Calu3 (cell line): Measurements from ENCODE around the gene TRABD2B. TPM values are rescaled to one million over a fixed set of nuclear protein-coding genes. Genes with fewer than 3 reads are reported as not detected.

Experiments used
- BruUV-seq: library from RNA; stranded (reverse); fragments of 400-500 nt; replicated peaks from 2 replicates; lab custom pipeline; 2021; lab: Mats Ljungman, UMichigan
- CTCF ChIA-PET: fragments of 300-600 bp; sonication (Branson Sonifier 250); formaldehyde crosslinking; loops from one replicate; lab custom pipeline; 2022; ENCODE audit warnings: antibody characterized with exemption; lab: Charles Lee
- DNase-seq: peaks from one replicate; pipeline ENCODE4 v3.0.0; 2022
- H3K27ac Mint-ChIP-seq: one replicate; pipeline ENCODE4 v1.8.0; 2022; ENCODE audit warnings: mixed read lengths; ENCODE audit not compliant: unreplicated experiment
- H3K27me3 Mint-ChIP-seq: one replicate; pipeline ENCODE4 v1.8.0; 2022; ENCODE audit warnings: mixed read lengths; ENCODE audit not compliant: unreplicated experiment
- H3K36me3 Mint-ChIP-seq: one replicate; pipeline ENCODE4 v1.8.0; 2022; ENCODE audit warnings: mild to moderate bottlenecking, moderate library complexity, mixed read lengths; ENCODE audit not compliant: insufficient read depth, unreplicated experiment
- H3K4me1 Mint-ChIP-seq: one replicate; pipeline ENCODE4 v1.8.0; 2022; ENCODE audit warnings: mild to moderate bottlenecking, low read depth, mixed read lengths; ENCODE audit not compliant: unreplicated experiment
- H3K4me3 Mint-ChIP-seq: one replicate; pipeline ENCODE4 v1.8.0; 2022; ENCODE audit warnings: mild to moderate bottlenecking, low read depth, moderate library complexity, mixed read lengths; ENCODE audit not compliant: unreplicated experiment
- H3K9me3 Mint-ChIP-seq: one replicate; pipeline ENCODE4 v1.8.0; 2022; ENCODE audit warnings: low read depth, mixed read lengths; ENCODE audit not compliant: unreplicated experiment
- intact Hi-C: fragments of 100-400 bp; cut with micrococcal nuclease; formaldehyde crosslinking; loops from one replicate; pipeline ENCODE4 v1.10.0; 2022; ENCODE audit not compliant: unreplicated experiment
- total RNA-seq: library from RNA; stranded (reverse); gene quantifications from 2 replicates; pipeline ENCODE4 v1.2.3, GENCODE V29; 2022
- TF ChIP-seq, protein P1 (sequence below): fragments of 200-600 bp; IDR thresholded peaks from one replicate; pipeline ENCODE4 v1.8.0; 2022; ENCODE audit warnings: antibody characterized with exemption; ENCODE audit not compliant: unreplicated experiment

TRABD2B gene
- total RNA-seq, 1 experiment from 2014 or later = 0.42 TPM

DNA sequence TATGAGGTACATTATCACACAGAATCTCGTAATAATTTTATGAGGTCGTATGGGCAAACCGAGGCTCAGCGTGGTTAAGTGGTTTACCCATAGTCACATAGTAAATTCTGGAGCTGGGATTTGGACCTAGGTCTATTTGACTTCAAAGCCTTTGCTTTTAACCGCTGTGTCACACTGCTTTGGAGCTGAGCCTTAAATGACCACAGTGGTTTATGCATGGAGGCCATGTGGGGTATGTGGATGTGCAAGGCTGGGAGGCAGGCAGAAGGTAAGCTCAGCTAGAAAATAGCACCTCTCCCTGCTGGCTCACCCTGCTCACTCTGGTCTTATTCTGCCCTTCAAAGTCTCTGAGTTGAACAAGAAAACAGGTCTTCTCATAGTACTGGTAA, 269.5 kb downstream of the TRABD2B start:
- intact Hi-C loops = loop anchor here (2.0 kb wide), 1 partner anchor 291 kb away; no protein-coding TSS in a partner anchor

DNA sequence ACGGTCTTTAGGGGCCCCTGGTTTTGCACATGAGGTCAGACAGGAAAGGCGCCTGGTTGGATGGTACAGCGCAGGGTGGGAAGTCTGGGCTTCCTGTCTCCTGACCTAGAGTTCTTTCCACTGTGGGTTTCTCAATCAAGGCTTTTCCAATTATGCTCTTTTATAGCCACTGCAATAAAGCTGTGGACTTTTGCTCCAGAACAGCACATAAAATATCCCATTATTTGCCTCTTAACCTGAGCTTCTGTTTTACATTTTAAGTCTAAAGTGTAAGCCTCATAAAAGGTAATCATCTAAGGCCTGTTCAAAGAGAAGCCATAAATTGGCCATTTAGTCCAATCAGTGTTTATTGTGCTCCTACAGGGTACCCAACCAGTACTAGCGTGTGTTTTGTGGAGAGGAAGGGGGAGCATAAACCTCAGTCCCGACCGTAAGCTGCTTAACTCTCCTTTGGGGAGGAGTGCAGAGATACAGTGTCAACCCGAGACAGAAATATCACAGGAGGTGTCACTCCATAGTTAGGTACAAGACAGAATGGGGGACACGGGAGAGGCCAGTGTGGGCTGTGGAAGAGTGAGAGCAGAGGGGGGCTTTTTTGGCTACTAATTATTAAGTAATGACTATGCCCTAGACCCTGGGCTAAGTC, 270.0 kb downstream of the TRABD2B start:
- peaks cover 26% of the 10 kb centered on the region for H3K4me1 Mint-ChIP-seq
- TF ChIP-seq, protein P1, sequence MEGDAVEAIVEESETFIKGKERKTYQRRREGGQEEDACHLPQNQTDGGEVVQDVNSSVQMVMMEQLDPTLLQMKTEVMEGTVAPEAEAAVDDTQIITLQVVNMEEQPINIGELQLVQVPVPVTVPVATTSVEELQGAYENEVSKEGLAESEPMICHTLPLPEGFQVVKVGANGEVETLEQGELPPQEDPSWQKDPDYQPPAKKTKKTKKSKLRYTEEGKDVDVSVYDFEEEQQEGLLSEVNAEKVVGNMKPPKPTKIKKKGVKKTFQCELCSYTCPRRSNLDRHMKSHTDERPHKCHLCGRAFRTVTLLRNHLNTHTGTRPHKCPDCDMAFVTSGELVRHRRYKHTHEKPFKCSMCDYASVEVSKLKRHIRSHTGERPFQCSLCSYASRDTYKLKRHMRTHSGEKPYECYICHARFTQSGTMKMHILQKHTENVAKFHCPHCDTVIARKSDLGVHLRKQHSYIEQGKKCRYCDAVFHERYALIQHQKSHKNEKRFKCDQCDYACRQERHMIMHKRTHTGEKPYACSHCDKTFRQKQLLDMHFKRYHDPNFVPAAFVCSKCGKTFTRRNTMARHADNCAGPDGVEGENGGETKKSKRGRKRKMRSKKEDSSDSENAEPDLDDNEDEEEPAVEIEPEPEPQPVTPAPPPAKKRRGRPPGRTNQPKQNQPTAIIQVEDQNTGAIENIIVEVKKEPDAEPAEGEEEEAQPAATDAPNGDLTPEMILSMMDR = no peak
- CTCF ChIA-PET = interaction anchor here (1.0 to 3.4 kb wide), 11 partner anchors 9 to 548 kb away, joined by 3 to 85 read pairs (median 10); partner anchors contain the start of gene FOXD2
- H3K36me3 Mint-ChIP-seq = no peaks in the 10 kb centered on the region
- H3K27ac Mint-ChIP-seq = no peak overlapping the region
- no peaks in the 10 kb centered on the region for H3K9me3 Mint-ChIP-seq
- no peak overlapping the region for H3K4me3 Mint-ChIP-seq
- intact Hi-C loops = loop anchor here (2.0 kb wide), 1 partner anchor 290 kb away; no protein-coding TSS in a partner anchor
- BruUV-seq = no TSS peak
- DNase-seq = no peak
- peaks cover 33% of the 10 kb centered on the region for H3K27me3 Mint-ChIP-seq

More for the DNA sequence above, 269.5 kb downstream of the TRABD2B start:
- CTCF ChIA-PET = interaction anchor here (1.0 to 3.4 kb wide), 3 partner anchors 17 to 339 kb away, joined by 3 to 24 read pairs (median 3); no protein-coding TSS in a partner anchor
- no peak overlapping the region for H3K27ac Mint-ChIP-seq
- no peak for DNase-seq
- H3K4me3 Mint-ChIP-seq = no peak overlapping the region
- no peaks in the 10 kb centered on the region for H3K9me3 Mint-ChIP-seq
- no peaks in the 10 kb centered on the region for H3K36me3 Mint-ChIP-seq
- peaks cover 28% of the 10 kb centered on the region for H3K27me3 Mint-ChIP-seq
- no TSS peak for BruUV-seq
- peaks cover 30% of the 10 kb centered on the region for H3K4me1 Mint-ChIP-seq
- TF ChIP-seq, protein P1 = no peak

- H3K27ac Mint-ChIP-seq = no peak overlapping the region
- no TSS peak for BruUV-seq
- peak overlapping the region; percentile 55 for H3K4me3 Mint-ChIP-seq
- intact Hi-C loops = loop anchor here (1.0 to 2.0 kb wide), 3 partner anchors 199 to 338 kb away; no protein-coding TSS in a partner anchor
- H3K4me1 Mint-ChIP-seq = peaks cover 26% of the 10 kb centered on the region
- H3K36me3 Mint-ChIP-seq = no peaks in the 10 kb centered on the region
- peaks cover 42% of the 10 kb centered on the region for H3K27me3 Mint-ChIP-seq
- CTCF ChIA-PET = interaction anchor here (0.6 to 3.4 kb wide), 30 partner anchors 8 to 547 kb away, joined by 3 to 85 read pairs (median 4); partner anchors contain the start of genes FOXD2, PDZK1IP1 and STIL
- no peaks in the 10 kb centered on the region for H3K9me3 Mint-ChIP-seq
- peak; percentile 85 for DNase-seq
- TF ChIP-seq, protein P1 = peak; percentile 72
These were observed 271.0 kb downstream of the TRABD2B start for GRCh38 chr1:47725992-47726855.

GRCh38 chr1:47725511-47725991, 271.6 kb downstream of the TRABD2B start:
- intact Hi-C loops = no loop called here

More at GRCh38 chr1:47725511-47725991, 271.6 kb downstream of the TRABD2B start:
- TF ChIP-seq, protein P1 = no peak
- no peaks in the 10 kb centered on the region for H3K9me3 Mint-ChIP-seq
- H3K4me3 Mint-ChIP-seq = peak overlapping the region; percentile 55
- CTCF ChIA-PET = interaction anchor here (0.6 to 3.4 kb wide), 29 partner anchors 8 to 546 kb away, joined by 3 to 85 read pairs (median 4); partner anchors contain the start of genes FOXD2, PDZK1IP1 and STIL
- H3K27ac Mint-ChIP-seq = no peak overlapping the region
- peaks cover 49% of the 10 kb centered on the region for H3K27me3 Mint-ChIP-seq
- no peaks in the 10 kb centered on the region for H3K36me3 Mint-ChIP-seq
- no peak for DNase-seq
- BruUV-seq = no TSS peak
- peaks cover 26% of the 10 kb centered on the region for H3K4me1 Mint-ChIP-seq
